Measurements from ENCODE around the gene CCP110.

DNA sequence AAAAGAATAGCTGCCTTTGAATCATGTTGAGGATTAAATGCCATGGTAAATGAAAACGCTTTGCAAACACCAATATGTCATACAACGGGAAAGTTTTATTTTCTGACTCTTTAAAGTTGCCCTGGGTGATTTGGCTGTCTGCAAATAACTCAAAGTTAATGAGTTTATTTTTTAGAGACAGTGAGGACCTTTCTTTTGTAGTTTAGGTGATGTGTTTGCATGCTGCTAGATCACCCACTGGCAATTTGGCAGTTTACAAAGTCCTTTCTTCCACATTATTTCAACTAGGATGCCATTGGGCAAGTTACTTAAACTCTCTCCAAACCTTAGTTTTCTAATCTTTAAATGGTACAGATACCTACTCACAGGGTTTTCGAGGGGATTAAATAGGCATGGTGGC is 39.6 kb upstream of the CCP110 start:
- TF ChIP-seq, protein P1, sequence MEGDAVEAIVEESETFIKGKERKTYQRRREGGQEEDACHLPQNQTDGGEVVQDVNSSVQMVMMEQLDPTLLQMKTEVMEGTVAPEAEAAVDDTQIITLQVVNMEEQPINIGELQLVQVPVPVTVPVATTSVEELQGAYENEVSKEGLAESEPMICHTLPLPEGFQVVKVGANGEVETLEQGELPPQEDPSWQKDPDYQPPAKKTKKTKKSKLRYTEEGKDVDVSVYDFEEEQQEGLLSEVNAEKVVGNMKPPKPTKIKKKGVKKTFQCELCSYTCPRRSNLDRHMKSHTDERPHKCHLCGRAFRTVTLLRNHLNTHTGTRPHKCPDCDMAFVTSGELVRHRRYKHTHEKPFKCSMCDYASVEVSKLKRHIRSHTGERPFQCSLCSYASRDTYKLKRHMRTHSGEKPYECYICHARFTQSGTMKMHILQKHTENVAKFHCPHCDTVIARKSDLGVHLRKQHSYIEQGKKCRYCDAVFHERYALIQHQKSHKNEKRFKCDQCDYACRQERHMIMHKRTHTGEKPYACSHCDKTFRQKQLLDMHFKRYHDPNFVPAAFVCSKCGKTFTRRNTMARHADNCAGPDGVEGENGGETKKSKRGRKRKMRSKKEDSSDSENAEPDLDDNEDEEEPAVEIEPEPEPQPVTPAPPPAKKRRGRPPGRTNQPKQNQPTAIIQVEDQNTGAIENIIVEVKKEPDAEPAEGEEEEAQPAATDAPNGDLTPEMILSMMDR (IDR thresholded peaks at IDR 0.05 in 8 of 11, conservative IDR thresholded peaks at IDR 0.05 in 3 of 11): no peak
- TF ChIP-seq POLR2A (IDR thresholded peaks at IDR 0.05): no peak
